Epithelial cell of umbilical artery (primary cell): ENCODE measurements around the gene RHBDF1. TPM values are rescaled to one million over a fixed set of nuclear protein-coding genes. Genes with fewer than 3 reads are reported as not detected.

Experiments used
- total RNA-seq: library from RNA; depleted of rRNA; stranded (reverse); fragments of >200 nt; gene quantifications from 2 replicates; pipeline ENCODE4 v1.2.3, GENCODE V29; 2014

RHBDF1 gene
- 16.6 and 19.5 TPM in 2 replicates for total RNA-seq

DNA sequence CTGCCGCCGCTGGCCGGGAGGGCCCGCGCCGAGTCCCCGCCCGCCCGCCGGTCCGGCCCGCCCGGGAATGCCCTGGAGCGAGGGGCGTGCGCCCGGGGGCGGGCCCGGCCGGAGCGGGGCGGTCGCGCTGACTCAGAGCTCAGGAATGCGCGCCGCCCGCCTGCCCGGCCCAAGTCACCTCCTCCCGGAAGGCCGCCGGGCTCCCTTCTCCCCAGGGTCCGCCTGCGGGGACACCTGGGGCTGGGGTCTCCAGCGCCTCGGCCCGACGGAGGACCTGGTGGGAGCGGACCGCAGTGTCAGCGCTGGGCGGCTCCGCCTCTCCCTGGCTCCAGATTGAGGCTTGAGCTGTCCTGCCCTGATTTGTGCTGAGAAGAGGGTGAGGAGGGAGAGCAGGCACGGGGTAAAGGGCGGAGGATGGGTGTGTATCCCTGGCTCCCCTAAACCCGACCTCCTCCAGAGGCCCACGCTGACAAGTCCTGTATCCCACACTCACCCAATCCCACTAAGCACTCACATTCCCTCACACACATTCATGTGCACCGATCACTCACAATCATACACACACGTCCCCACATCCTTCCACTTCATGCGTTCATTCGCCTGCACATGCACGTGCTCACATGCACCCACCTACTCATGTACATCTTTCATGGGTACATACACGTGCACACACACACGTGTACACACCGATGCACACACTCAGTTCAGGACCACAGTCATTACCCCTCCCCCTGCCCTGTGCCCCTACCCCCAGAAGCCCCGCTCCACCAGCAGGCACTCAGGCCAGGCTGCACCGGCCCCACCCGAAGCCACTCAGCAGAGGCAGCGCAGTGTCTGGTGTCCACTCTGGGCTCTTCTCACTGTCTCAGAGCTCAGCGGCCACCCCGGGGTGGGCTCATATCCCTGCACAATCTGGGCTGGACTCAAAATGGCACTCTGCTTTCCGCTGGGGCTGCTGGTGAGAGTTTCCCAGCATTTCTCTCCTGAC is at the start of gene RHBDF1:
TSS of gene RHBDF1 (minus strand) at position 71 of the 988 bp plus-strand sequence. CDS start 7,616 bp downstream, outside the sequence.

DNA sequence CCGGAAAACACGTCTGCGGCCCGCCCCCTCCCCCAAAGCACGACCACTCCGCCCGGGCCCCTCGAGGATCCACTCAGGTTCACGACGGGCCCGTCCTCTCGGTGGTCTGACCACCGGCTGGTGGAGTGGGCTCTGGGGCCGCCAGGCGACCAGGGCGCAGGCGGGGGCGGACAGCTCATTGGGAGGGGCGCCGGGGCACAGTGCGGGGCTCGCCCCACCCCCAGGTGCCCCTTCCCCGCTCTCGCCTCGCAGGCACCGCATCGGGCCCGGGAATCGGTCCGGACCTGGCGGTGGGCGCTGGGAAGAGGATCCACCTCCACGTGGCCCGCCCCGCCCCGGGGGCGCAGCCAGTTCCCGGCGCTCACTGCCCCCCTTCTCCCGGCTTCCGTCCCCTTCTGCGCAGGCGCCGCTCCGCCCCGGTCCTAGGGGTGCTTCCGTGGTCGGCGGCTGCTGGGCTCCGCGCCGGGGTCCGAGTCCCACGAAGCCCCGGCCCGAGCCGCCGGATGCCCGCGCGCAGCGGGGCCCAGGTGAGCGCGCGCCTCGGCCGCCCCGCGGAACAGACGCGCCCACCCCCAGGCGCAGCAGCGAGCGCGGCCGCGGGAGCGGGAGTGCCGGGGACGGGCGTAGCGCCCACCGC is 5.5 kb upstream of the RHBDF1 start, which contains the start of gene MPG:
TSS of gene MPG (plus strand) at position 419 of the 637 bp plus-strand sequence. CDS start at position 504, 85 bp downstream.

DNA sequence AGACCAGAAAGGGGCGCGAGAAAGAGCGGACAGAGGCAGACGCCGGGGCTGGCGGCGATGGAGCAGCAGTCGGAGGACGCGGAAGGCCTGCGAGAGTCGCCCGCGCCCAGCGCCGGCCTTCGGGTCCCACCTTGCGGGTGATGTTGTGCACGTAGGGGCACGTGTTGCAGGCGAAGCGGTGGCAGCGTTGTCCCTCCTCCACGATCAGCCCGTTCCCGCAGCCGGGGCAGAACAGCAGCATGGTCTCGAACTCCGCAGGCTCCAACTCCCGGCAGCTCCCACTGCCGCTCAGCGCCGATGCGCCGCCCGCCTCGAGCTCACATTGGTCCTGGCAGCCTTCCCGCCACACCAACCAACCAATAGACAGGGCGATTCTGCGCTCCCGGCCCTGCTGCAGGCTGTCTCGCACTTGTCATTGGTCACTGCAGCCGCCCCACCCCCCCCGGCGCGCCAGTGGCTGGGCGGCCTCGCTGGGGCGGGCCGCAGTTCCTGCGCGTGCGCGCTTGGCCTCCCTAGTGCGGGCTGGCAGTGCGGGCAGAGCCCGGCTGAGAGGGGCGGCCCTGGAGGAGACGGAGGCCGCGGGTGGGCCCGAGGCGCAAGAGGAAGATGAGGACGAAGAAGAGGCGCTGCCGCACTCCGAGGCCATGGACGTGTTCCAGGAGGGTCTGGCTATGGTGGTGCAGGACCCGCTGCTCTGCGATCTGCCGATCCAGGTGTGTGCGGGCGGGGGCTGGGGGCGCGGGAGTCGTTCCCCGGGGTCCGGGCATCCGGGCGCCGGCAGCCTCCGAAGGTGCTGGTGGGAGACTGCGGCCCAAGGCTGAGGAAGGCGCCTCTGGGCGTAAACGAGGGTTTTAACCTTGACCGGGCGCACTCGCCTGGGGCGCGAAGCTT is 18.8 kb downstream of the RHBDF1 start, which contains the start of the genes POLR3K and SNRNP25:
TSS of gene POLR3K (minus strand) at position 263 of the 891 bp plus-strand sequence. CDS start at position 241, 22 bp downstream.
TSS of gene SNRNP25 (plus strand) at position 483 of the 891 bp plus-strand sequence. CDS start at position 672, 189 bp downstream.

Other genes with a start within 250 kb of the RHBDF1 start
- 8.2 and 10.4 TPM in 2 replicates for gene POLR3K, start 19.0 kb downstream of the RHBDF1 start, total RNA-seq
- gene SNRNP25, start 18.8 kb downstream of the RHBDF1 start, total RNA-seq = 37.0 and 46.4 TPM in 2 replicates
- 133 and 217 TPM in 2 replicates for gene MPG, start 5.6 kb upstream of the RHBDF1 start, total RNA-seq
- 5.6 and 5.8 TPM in 2 replicates for gene NPRL3, start 66.0 kb upstream of the RHBDF1 start, total RNA-seq
- gene HBZ, start 80.0 kb upstream of the RHBDF1 start, total RNA-seq = not detected in 2 replicates
- not detected in 2 replicates for gene HBM, start 93.3 kb upstream of the RHBDF1 start, total RNA-seq
- gene HBA2, start 100.2 kb upstream of the RHBDF1 start, total RNA-seq = not detected in 2 replicates
- gene HBA1, start 104.0 kb upstream of the RHBDF1 start, total RNA-seq = not detected in 2 replicates
- 0.61 and 3.9 TPM in 2 replicates for gene HBQ1, start 107.8 kb upstream of the RHBDF1 start, total RNA-seq
- 36.7 and 48.8 TPM in 2 replicates for gene LUC7L, start 156.8 kb upstream of the RHBDF1 start, total RNA-seq
- 46.1 and 58.7 TPM in 2 replicates for gene FAM234A, start 162.2 kb upstream of the RHBDF1 start, total RNA-seq
- gene RGS11, start 203.3 kb upstream of the RHBDF1 start, total RNA-seq = 0.97 and 1.5 TPM in 2 replicates
- gene ARHGDIG, start 208.0 kb upstream of the RHBDF1 start, total RNA-seq = 0.61 and 4.2 TPM in 2 replicates
- gene PDIA2, start 210.5 kb upstream of the RHBDF1 start, total RNA-seq = not detected in 2 replicates